HG02981 (cell line): Measurements from ENCODE around the gene CREB3L2.
"Not testable (repeated sequence)": the region's sequence is repeated elsewhere in the genome, so short reads cannot be mapped to it uniquely, and the experiment has no call there.

Experiments used
- ATAC-seq: cut with Tn5 transposase; IDR thresholded peaks from one replicate; pipeline ENCODE4 v1.9.1; 2021; ENCODE audit warnings: mild to moderate bottlenecking, moderate library complexity; ENCODE audit not compliant: unreplicated experiment

The CREB3L2 gene

GRCh38 chr7:137970253-137970975 is 31.5 kb downstream of the CREB3L2 start:
- no peak for ATAC-seq

- no peak for ATAC-seq
Observed at GRCh38 chr7:137969828-137970227, 32.1 kb downstream of the CREB3L2 start.

DNA sequence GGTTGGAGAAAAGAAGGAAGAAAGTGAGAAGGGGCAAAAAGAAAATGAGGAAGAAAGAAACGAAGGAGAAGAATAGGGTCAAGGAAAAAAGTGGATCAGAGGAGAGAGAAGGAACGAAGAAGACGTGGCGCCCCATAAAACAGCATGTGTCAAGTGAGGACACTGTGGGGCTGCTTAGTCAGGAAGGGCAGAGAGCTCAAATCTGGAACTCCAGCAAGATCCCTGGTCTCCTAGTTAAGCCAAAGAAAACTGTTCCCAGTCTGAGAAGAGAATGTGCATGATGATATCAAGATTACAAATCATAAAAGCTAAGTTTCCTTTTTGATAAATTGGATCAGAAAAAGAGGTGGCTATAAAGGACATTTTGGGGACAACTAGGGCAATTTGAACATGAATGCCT is 33.0 kb downstream of the CREB3L2 start:
- ATAC-seq = no peak

DNA sequence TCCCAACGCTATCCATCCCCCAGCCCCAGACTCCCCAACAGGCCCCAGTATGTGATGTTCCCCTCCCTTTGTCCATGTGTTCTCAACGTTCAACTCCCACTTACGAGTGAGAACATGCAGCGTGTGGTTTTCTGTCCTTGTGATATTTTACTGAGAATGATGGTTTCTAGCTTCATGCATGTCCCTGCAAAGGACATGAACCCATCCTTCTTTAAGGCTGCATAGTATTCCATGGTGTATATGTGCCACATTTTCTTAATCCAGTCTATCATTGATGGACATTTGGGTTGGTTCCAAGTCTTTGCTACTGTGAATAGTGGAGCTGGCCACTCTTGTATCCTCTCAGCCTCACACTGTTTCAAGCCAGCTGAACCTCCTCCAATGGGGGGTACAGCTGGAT is 33.5 kb downstream of the CREB3L2 start:
- not testable (repeated sequence) for ATAC-seq

GRCh38 chr7:137967143-137968018 is 34.5 kb downstream of the CREB3L2 start:
- no peak for ATAC-seq

- ATAC-seq = no peak
Observed at GRCh38 chr7:137966641-137967142, 35.2 kb downstream of the CREB3L2 start.

DNA sequence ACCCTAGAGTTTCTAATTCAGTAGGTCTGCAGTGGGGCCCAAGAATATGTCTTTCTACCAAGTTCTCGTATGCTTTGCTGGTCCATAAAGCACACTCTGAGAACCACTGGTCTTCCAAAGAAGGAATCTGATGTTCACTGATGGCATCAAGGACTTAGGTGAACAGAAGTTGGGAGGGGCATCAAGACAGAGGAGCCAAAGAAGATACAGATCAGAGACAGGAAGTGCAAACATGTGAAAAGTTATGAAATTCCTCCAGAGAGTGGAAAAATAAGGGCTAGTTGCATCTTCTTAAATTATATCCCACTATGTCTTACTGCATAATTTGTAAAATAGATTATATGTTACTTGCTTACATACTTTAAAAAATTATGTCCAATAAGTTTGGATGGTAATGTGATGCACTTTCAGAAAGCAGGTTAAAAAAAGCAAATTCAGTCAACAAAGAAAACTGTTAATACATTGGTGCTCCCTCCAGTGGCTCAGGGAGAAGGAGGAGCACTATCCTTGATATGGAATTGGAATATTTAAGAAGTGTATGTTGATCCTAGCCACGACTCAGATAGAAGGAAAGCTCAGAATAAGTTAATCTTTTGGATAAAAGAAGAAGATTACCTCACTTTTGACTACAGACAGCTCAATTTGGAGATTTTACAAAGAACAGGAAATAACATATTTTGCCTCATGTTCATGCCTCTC is 35.8 kb downstream of the CREB3L2 start:
- ATAC-seq = no peak

- ATAC-seq = no peak
Observed at GRCh38 chr7:137964824-137965545, 36.9 kb downstream of the CREB3L2 start.

DNA sequence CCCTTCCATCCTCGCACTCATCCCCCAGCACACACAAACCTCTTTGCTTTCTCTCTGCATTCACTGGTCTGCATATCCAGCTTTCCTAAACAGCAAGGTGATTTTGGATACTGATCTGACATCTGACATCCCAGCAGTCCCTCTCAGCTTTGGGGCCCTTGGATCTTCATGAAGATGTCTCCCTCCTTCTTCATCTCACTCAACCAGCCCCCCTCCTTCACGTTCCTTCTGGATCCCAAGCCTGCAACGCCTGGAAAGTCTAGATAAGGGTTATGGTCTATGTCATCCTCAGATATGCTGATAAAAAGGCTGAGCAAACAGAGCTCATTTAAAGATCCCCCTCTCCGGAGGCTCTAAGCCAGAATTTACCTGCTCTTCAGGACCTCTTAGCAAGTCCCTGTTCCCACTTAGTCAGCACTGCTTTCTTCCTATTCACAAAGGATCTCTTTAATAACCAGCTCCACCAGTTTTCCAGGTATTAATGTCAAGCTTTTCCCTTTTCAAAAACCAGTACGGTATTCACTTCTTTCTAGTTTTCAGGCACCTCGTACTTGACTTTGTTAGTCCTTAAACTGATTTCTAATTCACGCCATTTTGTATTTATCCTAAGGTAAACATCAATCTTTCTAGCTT is 38.9 kb downstream of the CREB3L2 start:
- ATAC-seq = no peak

DNA sequence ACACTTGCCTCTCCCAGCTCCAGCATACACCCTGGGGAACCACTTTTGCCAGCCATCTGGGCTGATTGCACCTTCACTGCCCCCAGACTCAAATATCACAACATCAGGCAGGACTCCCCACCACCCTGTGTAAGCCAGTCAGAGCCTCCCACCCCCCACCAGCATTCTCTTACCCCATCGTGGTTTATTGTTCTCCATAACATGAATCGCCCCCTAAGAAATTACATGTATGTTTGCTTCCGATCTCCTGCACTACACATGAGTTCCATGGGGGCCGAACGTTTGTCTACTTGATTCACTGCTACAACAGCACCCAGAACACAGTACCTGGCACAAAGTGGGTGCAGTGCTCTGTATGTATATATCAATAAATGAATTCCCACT is 39.4 kb downstream of the CREB3L2 start:
- no peak for ATAC-seq

GRCh38 chr7:137961200-137962177 is 40.4 kb downstream of the CREB3L2 start:
- ATAC-seq = peak; percentile 75

DNA sequence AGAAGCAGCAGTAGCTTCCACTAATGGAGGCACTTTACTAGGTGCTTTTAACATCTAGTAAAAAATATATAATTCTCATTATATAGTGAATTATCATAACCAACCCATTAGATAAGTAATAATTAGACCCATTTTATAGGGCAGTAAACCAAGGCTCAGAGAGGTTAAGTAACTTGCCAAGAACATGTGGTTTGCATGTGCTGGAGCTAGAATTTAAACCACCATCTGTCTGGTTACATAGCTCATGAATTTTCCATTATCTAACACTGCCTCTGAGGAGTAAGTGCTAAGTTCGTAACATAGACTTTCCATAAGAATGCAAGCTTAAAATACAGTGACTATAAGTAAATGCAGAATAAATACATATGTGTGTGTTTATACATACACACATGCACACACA is 41.9 kb downstream of the CREB3L2 start:
- ATAC-seq = no peak

GRCh38 chr7:137958470-137959431 is 43.1 kb downstream of the CREB3L2 start:
- no peak for ATAC-seq

DNA sequence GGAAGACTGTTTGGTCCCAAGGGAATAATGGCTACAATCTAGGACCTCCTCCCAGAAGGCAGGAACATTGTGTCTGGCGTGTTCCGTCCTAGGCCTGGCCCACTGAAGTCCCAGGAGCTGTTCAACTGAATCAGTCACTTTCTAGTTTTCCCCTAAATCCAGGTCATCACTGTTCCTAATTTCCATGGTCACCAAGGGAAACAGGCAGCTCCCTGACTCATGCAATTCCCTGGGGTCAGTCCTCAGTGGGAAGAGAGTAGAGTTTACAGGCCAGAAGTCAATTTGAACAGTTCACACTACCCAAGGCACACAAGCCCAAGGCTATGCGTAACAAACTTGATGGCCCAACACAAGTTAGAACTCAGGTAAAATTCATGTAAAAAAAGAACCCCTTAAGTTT is 44.0 kb downstream of the CREB3L2 start:
- no peak for ATAC-seq

GRCh38 chr7:137956591-137956990 is 45.3 kb downstream of the CREB3L2 start:
- ATAC-seq = no peak

- ATAC-seq = no peak
Observed at GRCh38 chr7:137956183-137956582, 45.7 kb downstream of the CREB3L2 start.

- no peak for ATAC-seq
Observed at GRCh38 chr7:137954614-137955013, 47.3 kb downstream of the CREB3L2 start.
